Thyroid gland (tissue), 4 donors: ENCODE measurements around the gene DICER1. TPM values are rescaled to one million over a fixed set of nuclear protein-coding genes. Genes with fewer than 3 reads are reported as not detected.

Source experiments
- DNase-seq, 2 donors: peaks; one replicate each; pipeline ENCODE4 v3.0.0-alpha.2; 2019
- H3K27ac ChIP-seq, 3 donors: fragments of 200-600 bp; sonication (generic); 1 replicate in 2 of 3; 2 replicates in 1 of 3; pipeline ENCODE4 v1.5.1; 2016 to 2019; ENCODE audit warnings: mild to moderate bottlenecking in 1 of 3, moderate library complexity in 1 of 3
- H3K27me3 ChIP-seq: fragments of 200-600 bp; sonication (generic); one replicate; pipeline ENCODE4 v1.5.1; 2019
- H3K36me3 ChIP-seq, 2 donors: fragments of 200-600 bp; sonication (generic); one replicate each; pipeline ENCODE4 v1.5.1; 2016 to 2019
- H3K4me1 ChIP-seq, 2 donors: fragments of 200-600 bp; sonication (generic); one replicate each; pipeline ENCODE4 v1.5.1; 2017 to 2019
- H3K4me3 ChIP-seq, 3 donors: fragments of 200-600 bp; sonication (generic); replicated peaks in 1 of 3; 1 replicate in 2 of 3; 2 replicates in 1 of 3; pipeline ENCODE4 v1.5.1; 2016; ENCODE audit warnings: mild to moderate bottlenecking in 1 of 3
- H3K9me3 ChIP-seq: fragments of 200-600 bp; sonication (generic); one replicate; pipeline ENCODE4 v1.5.1; 2017
- POLR2A ChIP-seq, 2 donors: fragments of 450-650 bp; IDR thresholded peaks; one replicate each; pipeline ENCODE4 v1.6.1; 2017; ENCODE audit warnings: antibody characterized with exemption in 2 of 2, mild to moderate bottlenecking in 2 of 2, moderate library complexity in 1 of 2
- WGBS, 2 donors: methylation state at CpG; one replicate each; pipeline ENCODE4 v1.1.5; 2017; 5-methylcytosine and 5-hydroxymethylcytosine counted together
- intact Hi-C: fragments of 100-400 bp; cut with DNase I; formaldehyde crosslinking; loops from one replicate; pipeline ENCODE4 v1.15.1; 2023
- total RNA-seq, 4 donors: library from RNA; depleted of rRNA; stranded (reverse); fragments of >200 nt; gene quantifications; one replicate each; pipeline ENCODE4 v1.2.3, GENCODE V29; 2016
- TF ChIP-seq, protein P1 (sequence below), 6 experiments: fragments of 200-600 bp in 3 of 6; fragments of 450-650 bp in 3 of 6; sonication (generic) in 3 of 6; IDR thresholded peaks; one replicate each; pipeline ENCODE4 v1.5.1; 2016 to 2019; ENCODE audit warnings: antibody characterized with exemption in 6 of 6, mild to moderate bottlenecking in 2 of 6, inconsistent platforms in 1 of 6, moderate library complexity in 1 of 6

DICER1 gene
- total RNA-seq, 4 donors from 2014 or later = 66.5 to 96.8 (median 78.8) TPM

DNA sequence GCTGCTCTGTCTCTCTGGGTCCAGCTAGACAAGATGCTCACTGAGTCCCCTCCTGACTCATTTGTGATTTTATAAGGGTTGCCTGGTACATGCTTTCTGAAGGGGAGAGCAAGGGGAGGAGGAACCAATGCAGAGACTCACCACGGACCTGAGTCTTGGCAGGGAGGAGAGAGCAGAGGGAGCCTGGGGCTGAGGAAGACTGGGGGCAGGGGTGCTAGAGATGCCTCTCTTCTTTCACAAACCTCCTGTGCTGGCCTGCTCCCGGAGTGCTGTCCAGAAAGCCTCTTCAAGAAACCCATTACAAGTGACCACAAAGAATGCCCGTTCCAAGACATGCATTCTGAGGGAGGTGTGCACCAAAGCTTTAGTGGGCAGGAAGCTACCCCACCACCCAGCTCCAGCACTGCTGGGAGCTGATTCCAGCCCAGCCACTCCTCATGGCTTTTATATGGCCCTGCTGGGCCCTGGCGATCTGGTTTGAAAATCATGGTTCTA, 33.1 kb upstream of the DICER1 start:
- intact Hi-C loops = no loop called here
- peak; percentile 53 to 60 for DNase-seq
- H3K4me3 ChIP-seq = no peak overlapping the region
- TF ChIP-seq, protein P1, sequence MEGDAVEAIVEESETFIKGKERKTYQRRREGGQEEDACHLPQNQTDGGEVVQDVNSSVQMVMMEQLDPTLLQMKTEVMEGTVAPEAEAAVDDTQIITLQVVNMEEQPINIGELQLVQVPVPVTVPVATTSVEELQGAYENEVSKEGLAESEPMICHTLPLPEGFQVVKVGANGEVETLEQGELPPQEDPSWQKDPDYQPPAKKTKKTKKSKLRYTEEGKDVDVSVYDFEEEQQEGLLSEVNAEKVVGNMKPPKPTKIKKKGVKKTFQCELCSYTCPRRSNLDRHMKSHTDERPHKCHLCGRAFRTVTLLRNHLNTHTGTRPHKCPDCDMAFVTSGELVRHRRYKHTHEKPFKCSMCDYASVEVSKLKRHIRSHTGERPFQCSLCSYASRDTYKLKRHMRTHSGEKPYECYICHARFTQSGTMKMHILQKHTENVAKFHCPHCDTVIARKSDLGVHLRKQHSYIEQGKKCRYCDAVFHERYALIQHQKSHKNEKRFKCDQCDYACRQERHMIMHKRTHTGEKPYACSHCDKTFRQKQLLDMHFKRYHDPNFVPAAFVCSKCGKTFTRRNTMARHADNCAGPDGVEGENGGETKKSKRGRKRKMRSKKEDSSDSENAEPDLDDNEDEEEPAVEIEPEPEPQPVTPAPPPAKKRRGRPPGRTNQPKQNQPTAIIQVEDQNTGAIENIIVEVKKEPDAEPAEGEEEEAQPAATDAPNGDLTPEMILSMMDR (IDR thresholded peaks at IDR 0.05) = no peak
- no peak for TF ChIP-seq POLR2A (IDR thresholded peaks at IDR 0.05)
- H3K4me1 ChIP-seq = peaks cover 28 to 32% of the 10 kb centered on the region in 2 donors
- WGBS, 2 donors = 36 to 47% methylated on average over 4 of the region's 4 CpGs
- no peaks in the 10 kb centered on the region for H3K27me3 ChIP-seq
- peak overlapping the region; percentile 9 to 44 (median 33) for H3K27ac ChIP-seq
- H3K9me3 ChIP-seq = no peaks in the 10 kb centered on the region
- no peaks in the 10 kb centered on the region for H3K36me3 ChIP-seq

DNA sequence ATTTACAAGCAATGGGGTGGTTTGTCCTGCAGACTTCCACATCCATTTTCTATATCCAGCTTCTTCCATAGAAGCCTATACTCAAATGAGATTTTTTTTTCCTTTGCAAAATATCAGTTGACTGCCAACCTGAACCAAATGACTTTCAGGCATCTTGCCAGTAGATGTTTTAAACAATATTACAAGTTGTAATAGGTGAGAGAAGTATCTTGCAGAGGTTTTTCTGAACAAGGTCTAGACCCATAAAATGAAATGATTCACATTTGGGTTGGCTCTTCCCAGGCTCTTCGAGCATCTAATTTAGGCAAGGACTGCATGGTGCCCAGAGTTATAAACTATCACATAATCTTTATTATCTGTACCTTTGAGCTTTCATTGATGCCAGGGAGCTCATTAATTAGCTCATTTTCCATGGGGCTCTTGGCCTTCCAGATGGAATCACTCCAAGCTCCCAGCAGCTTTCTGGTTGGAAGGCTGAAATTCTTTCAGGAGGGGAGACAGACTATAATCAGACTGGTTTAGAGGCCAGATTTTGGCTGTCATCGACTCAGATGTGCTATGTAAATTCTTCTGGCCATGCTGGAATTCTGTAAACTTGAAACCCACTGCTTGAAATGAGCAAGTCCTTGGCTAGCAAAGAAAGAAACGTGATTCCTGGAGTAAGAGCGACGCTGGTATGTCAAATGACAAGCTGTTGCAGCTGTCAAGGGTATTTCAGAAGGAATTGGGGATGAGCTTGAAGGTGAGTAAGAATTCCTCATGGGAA, 32.2 kb upstream of the DICER1 start:
- intact Hi-C loops = no loop called here
- Histone ChIP-seq H3K27me3 (no peaks in the 10 kb centered on the region), H3K9me3 (no peaks in the 10 kb centered on the region), H3K4me1 (peaks cover 34 to 37% of the 10 kb centered on the region in 2 donors), H3K36me3 (no peaks in the 10 kb centered on the region), H3K27ac (peak overlapping the region in 2 of 3 donors; percentile 9 to 44), H3K4me3 (no peak overlapping the region)
- TF ChIP-seq, protein P1 (IDR thresholded peaks at IDR 0.05) = no peak
- no peak for TF ChIP-seq POLR2A (IDR thresholded peaks at IDR 0.05)
- no peak for DNase-seq
- 74 to 78% methylated on average over 5 of the region's 5 CpGs for WGBS, 2 donors

DNA sequence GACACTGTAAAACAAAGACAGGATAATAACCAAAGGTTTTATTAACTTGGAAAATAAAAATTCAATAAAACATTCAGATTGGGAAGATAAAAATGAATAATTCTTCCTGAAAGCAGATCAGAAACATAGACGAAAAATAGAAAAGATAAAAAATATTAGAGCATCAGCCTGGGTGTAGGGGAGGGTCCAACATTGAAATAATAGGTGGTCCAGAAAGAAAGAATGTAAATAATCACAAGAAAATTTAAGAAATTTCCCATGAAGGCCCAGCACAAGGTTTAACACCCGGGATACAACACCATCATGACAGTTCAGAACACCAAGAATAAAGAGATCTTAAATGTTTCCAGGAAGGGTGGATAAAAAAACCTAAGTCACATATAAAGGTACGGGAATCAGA, 31.1 kb upstream of the DICER1 start:
- Histone ChIP-seq H3K9me3 (no peaks in the 10 kb centered on the region), H3K4me3 (no peak overlapping the region), H3K27ac (peak overlapping the region in 1 of 3 donors; percentile 21), H3K36me3 (no peaks in the 10 kb centered on the region), H3K27me3 (no peaks in the 10 kb centered on the region), H3K4me1 (peaks cover 46 to 48% of the 10 kb centered on the region in 2 donors)
- no peak for DNase-seq
- intact Hi-C loops = no loop called here
- 92 to 95% methylated on average over 3 of the region's 3 CpGs for WGBS, 2 donors
- TF ChIP-seq, protein P1 (IDR thresholded peaks at IDR 0.05) = no peak
- TF ChIP-seq POLR2A (IDR thresholded peaks at IDR 0.05) = no peak

DNA sequence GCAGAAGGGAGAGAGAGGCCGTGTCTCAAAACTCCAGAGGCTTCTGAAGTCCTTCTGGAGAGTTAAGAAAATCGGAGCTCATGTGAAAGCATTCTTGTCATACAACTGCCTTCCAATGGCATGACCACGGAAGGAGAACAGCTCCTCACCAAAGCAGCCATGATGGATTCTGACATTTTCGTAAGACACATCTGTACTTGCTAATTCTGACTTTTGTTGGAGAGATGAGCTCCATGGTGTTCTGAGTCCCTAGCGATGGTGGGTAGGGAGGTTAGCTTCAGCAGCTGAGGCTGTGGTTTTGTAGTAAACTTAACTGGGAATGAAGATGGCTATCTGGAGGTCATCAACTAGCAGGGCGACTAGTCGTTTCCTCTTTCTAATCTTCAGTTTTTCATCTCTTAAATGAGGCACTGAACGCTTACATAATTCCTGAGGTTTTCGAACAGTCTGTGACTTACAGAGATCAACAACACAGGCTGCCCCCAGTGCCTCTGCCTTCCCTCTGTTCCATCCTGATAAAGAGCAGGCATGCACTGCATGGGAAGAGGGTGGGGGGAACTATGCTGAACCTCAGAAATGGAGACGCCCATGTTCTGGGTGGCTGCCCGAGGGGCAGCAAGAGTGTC, 28.6 kb upstream of the DICER1 start:
- WGBS, 2 donors = 79 to 90% methylated on average over 11 of the region's 11 CpGs
- no peak overlapping the region for H3K4me3 ChIP-seq
- DNase-seq = no peak
- H3K27me3 ChIP-seq = no peaks in the 10 kb centered on the region
- no peaks in the 10 kb centered on the region for H3K36me3 ChIP-seq
- TF ChIP-seq, protein P1 (IDR thresholded peaks at IDR 0.05) = no peak
- no peak for TF ChIP-seq POLR2A (IDR thresholded peaks at IDR 0.05)
- intact Hi-C loops = no loop called here
- no peaks in the 10 kb centered on the region for H3K9me3 ChIP-seq
- H3K27ac ChIP-seq = peak overlapping the region in 1 of 3 donors; percentile 30
- H3K4me1 ChIP-seq = peaks cover 46 to 50% of the 10 kb centered on the region in 2 donors
